Measurements from ENCODE around the gene COG4. TPM values are rescaled to one million over a fixed set of nuclear protein-coding genes. Genes with fewer than 3 reads are reported as not detected.

The COG4 gene
- total RNA-seq, 2 donors from 2014 or later: 54.8 to 84.7 TPM

DNA sequence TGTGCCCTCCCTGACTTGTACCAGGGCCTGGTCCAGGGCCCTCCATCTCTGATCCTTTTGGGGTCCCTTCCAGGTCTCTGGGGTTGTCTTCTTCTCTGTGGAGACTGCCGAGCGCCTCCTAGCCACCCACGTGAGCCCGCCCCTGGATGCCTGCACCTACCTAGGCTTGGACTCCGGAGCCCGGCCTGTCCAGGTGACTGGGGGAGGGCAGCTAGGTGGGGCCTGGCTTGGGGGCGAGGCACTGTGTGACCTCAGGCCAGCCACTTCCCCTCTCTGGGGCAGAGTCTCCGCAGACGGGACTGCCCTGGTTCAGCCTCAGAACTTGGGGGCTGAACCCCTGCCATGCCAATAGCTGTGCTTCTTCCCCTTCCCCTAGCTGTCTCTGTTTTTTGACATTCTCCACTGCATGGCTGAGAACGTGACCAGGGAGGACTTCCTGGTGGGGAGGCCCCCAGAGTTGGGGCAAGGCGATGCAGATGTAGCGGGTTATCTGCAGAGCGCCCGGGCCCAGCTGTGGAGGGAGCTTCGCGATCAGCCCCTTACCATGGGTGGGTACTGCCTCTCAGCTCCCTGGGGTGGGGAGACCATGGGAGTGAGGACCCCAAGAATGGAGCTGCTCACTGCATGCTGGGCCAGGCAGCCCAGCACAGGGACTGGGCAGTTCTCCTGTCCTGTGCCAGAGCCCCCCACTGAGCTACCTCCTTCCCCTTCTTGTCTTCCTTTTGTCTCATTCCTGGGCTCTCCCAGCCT lies 54.4 kb downstream of the COG4 start:
- intact Hi-C loops (cut with DNase I): loop anchor here (5.0 kb wide), 1 partner anchor 72 kb away; no protein-coding TSS in a partner anchor
- TF ChIP-seq, protein P1, sequence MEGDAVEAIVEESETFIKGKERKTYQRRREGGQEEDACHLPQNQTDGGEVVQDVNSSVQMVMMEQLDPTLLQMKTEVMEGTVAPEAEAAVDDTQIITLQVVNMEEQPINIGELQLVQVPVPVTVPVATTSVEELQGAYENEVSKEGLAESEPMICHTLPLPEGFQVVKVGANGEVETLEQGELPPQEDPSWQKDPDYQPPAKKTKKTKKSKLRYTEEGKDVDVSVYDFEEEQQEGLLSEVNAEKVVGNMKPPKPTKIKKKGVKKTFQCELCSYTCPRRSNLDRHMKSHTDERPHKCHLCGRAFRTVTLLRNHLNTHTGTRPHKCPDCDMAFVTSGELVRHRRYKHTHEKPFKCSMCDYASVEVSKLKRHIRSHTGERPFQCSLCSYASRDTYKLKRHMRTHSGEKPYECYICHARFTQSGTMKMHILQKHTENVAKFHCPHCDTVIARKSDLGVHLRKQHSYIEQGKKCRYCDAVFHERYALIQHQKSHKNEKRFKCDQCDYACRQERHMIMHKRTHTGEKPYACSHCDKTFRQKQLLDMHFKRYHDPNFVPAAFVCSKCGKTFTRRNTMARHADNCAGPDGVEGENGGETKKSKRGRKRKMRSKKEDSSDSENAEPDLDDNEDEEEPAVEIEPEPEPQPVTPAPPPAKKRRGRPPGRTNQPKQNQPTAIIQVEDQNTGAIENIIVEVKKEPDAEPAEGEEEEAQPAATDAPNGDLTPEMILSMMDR (IDR thresholded peaks at IDR 0.05): no peak
- H3K27me3 ChIP-seq: no peaks in the 10 kb centered on the region

DNA sequence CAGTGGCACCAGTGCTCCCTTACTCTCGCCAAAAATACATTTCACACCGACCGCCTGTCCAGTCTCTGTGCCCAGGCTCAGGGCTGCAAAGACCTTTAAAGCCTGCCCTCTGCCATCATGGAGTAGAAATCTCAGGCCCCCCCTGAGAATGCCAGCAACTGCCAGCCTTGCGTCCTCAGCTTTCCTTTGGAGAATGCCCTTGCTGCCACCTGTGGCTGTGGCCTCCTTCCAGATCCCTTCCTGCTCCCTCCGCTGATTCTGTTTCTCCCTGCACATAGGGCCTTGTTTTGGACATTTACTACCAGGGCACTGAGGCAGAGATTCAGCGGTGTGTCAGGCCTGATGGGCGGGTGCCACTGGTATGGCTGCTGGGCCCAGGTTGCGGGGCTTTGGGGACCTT lies 55.7 kb downstream of the COG4 start:
- Histone ChIP-seq H3K9ac (ENCODE audit: low read depth in 2 of 2, low read length in 2 of 2) (no peak overlapping the region), H3K27me3 (no peaks in the 10 kb centered on the region), H3K27ac (no peak overlapping the region), H3K4me3 (no peak overlapping the region), H3K9me3 (no peaks in the 10 kb centered on the region), H3K36me3 (no peaks in the 10 kb centered on the region), H3K4me1 (no peaks in the 10 kb centered on the region)
- no peak for DNase-seq
- intact Hi-C loops (cut with DNase I): loop anchor here (5.0 kb wide), 1 partner anchor 70 kb away; no protein-coding TSS in a partner anchor
- TF ChIP-seq, protein P1 (IDR thresholded peaks at IDR 0.05): no peak

More for the DNA sequence above, 54.4 kb downstream of the COG4 start:
- DNase-seq: no peak
- no peaks in the 10 kb centered on the region for H3K36me3 ChIP-seq
- no peak overlapping the region for H3K9ac ChIP-seq (ENCODE audit: low read depth in 2 of 2, low read length in 2 of 2)
- no peak overlapping the region for H3K4me3 ChIP-seq
- H3K4me1 ChIP-seq: no peaks in the 10 kb centered on the region
- no peak overlapping the region for H3K27ac ChIP-seq
- H3K9me3 ChIP-seq: no peaks in the 10 kb centered on the region

DNA sequence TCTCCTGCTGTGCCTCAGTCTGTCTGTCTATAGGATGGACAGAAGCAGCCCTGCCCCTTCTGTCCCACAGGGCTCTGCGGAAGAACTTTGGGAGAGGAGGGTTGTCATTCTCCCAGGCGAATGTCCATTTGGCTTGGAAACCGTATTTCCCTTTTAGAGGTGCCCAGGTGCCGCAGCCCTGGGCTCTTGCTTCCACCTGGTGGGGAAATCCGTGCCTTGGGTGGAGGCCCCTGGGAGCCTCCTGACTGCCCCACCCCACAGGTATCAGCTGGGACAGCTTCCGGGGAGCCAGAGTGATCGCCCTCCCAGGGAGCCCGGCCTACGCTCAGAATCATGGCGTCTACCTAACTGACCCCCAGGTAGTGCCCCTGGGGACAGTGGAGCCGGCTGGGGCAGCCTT lies 56.2 kb downstream of the COG4 start:
- Histone ChIP-seq H3K9ac (ENCODE audit: low read depth in 2 of 2, low read length in 2 of 2) (no peak overlapping the region), H3K27me3 (no peaks in the 10 kb centered on the region), H3K36me3 (no peaks in the 10 kb centered on the region), H3K4me1 (no peaks in the 10 kb centered on the region), H3K9me3 (no peaks in the 10 kb centered on the region), H3K4me3 (no peak overlapping the region), H3K27ac (no peak overlapping the region)
- DNase-seq: no peak
- TF ChIP-seq, protein P1 (IDR thresholded peaks at IDR 0.05): no peak
- intact Hi-C loops (cut with DNase I): loop anchor here (5.0 kb wide), 1 partner anchor 70 kb away; no protein-coding TSS in a partner anchor

DNA sequence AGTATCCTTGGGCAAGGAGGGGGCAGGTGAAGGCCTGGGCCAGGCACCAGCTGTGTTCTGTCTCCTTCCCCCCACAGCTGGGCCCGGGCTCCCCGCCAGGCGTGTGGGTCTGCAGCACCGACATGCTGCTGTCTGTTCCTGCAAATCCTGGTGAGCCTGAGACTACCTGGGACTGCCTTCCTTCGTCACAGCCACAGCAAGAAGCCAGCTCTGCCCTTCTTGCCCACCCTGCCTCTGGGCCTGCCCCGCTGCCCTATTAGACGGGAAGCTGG lies 56.6 kb downstream of the COG4 start:
- H3K9ac ChIP-seq (ENCODE audit: low read depth in 2 of 2, low read length in 2 of 2): no peak overlapping the region
- H3K4me3 ChIP-seq: no peak overlapping the region

DNA sequence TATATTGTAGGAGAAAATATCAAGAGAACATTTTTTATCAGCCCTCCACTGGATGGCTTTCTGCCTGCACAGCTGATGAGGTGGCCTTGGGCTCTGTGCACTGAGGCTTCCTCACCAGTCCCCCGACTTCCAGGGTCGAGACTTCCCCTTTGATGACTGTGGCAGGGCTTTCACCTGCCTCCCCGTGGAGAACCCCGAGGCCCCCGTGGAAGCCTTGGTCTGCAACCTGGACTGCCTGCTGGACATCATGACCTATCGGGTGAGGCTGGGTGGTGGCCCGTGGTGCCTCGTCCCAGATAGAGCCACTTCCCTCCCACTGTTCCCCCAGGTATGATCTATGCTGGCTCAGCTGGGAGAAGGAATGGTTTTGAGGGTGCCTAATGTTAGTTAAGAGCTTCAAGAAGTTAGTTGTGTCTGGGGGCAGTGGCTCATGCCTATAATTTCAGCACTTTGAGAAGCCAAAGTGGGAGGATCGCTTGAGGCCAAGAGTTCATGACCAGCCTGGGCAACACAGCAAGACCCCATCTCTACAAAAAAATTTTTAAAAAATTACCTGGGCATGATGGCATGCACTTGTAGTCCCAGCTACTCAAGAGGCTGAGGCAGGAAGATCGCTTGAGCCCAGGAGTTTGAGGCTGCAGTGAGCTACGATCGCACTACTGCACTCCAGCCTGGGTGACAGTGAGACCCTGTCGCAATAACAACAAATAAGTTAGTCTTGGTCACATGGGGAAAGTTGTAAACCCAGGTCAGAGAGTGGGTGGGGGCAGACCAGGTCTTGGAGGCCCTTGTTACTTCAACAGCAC lies 57.2 kb downstream of the COG4 start:
- intact Hi-C loops (cut with DNase I): loop anchor here (5.0 kb wide), 1 partner anchor 69 kb away; no protein-coding TSS in a partner anchor
- DNase-seq: no peak
- no peak overlapping the region for H3K9ac ChIP-seq (ENCODE audit: low read depth in 2 of 2, low read length in 2 of 2)
- H3K27ac ChIP-seq: no peak overlapping the region
- TF ChIP-seq, protein P1 (IDR thresholded peaks at IDR 0.05): no peak
- H3K9me3 ChIP-seq: no peaks in the 10 kb centered on the region
- H3K27me3 ChIP-seq: no peaks in the 10 kb centered on the region
- H3K4me1 ChIP-seq: no peaks in the 10 kb centered on the region
- H3K4me3 ChIP-seq: no peak overlapping the region
- H3K36me3 ChIP-seq: no peaks in the 10 kb centered on the region

More for the DNA sequence above, 56.6 kb downstream of the COG4 start:
- DNase-seq: no peak
- Histone ChIP-seq H3K4me1 (no peaks in the 10 kb centered on the region), H3K36me3 (no peaks in the 10 kb centered on the region), H3K27ac (no peak overlapping the region), H3K27me3 (no peaks in the 10 kb centered on the region), H3K9me3 (no peaks in the 10 kb centered on the region)
- intact Hi-C loops (cut with DNase I): loop anchor here (5.0 kb wide), 1 partner anchor 69 kb away; no protein-coding TSS in a partner anchor
- TF ChIP-seq, protein P1 (IDR thresholded peaks at IDR 0.05): no peak

Data from colonic mucosa (tissue), 4 donors.